BJ (cell line): ENCODE results near the gene UBA5. TPM values are rescaled to one million over a fixed set of nuclear protein-coding genes. Genes with fewer than 3 reads are reported as not detected.

Experiments
- CTCF ChIA-PET: fragments of 350-600 bp; formaldehyde crosslinking; extraction: SDS; loops from one replicate; lab custom pipeline; 2021; ENCODE audit warnings: antibody characterized with exemption, inconsistent platforms; lab: Yijun Ruan, JAX
- POLR2A ChIA-PET: fragments of 300-600 bp; sonication (Branson Sonifier 250); formaldehyde crosslinking; extraction: SDS; loops from one replicate; lab custom pipeline; 2021; ENCODE audit warnings: antibody characterized with exemption; lab: Charles Lee
- DNase-seq: peaks from one replicate; pipeline ENCODE4 v3.0.0-alpha.2; 2011; ENCODE audit warnings: low read depth
- H3K27me3 ChIP-seq: 2 replicates; pipeline ENCODE4 v1.6.0; 2011; ENCODE audit warnings: low read length; ENCODE audit not compliant: control insufficient read depth, insufficient read depth
- H3K36me3 ChIP-seq: 2 replicates; pipeline ENCODE4 v1.5.1; 2011; ENCODE audit warnings: low read length; ENCODE audit not compliant: control insufficient read depth, insufficient read depth
- H3K4me3 ChIP-seq: 2 replicates; pipeline ENCODE4 v1.5.1; 2011; ENCODE audit warnings: low read depth, mild to moderate bottlenecking, control low read depth, low read length
- CTCF ChIP-seq: IDR thresholded peaks from 2 replicates; pipeline ENCODE4 v1.5.1; 2011; ENCODE audit warnings: low read depth, mild to moderate bottlenecking, control low read depth, inconsistent platforms, low read length, moderate library complexity; ENCODE audit not compliant: insufficient read depth
- polyA plus RNA-seq: library from polyadenylated mRNA; depleted of rRNA; stranded (reverse); fragments of >200 nt; gene quantifications from 2 replicates; pipeline ENCODE4 v1.2.3, GENCODE V29; 2011

The UBA5 gene
- polyA plus RNA-seq, 1 experiment: 26.2 TPM

GRCh38 chr3:132695422-132695821 lies 35.3 kb downstream of the UBA5 start:
- CTCF ChIA-PET: interaction anchor here (1.2 kb wide), 1 partner anchor 31 kb away, joined by 3 read pairs; no protein-coding TSS in a partner anchor
- TF ChIP-seq CTCF: no peak
- DNase-seq: no peak
- POLR2A ChIA-PET: no interaction called here
- Histone ChIP-seq H3K36me3 (peaks cover 8% of the 10 kb centered on the region), H3K27me3 (no peaks in the 10 kb centered on the region), H3K4me3 (no peak overlapping the region)

- no peaks in the 10 kb centered on the region for H3K27me3 ChIP-seq
- no peak for TF ChIP-seq CTCF
- DNase-seq: no peak
- CTCF ChIA-PET: interaction anchor here (0.6 kb wide), 1 partner anchor 749 kb away, joined by 7 read pairs; no protein-coding TSS in a partner anchor
- peaks cover 8% of the 10 kb centered on the region for H3K36me3 ChIP-seq
- no peak overlapping the region for H3K4me3 ChIP-seq
- POLR2A ChIA-PET: no interaction called here
Measured at GRCh38 chr3:132703733-132704132, 43.6 kb downstream of the UBA5 start.

GRCh38 chr3:132709761-132710160 lies 49.6 kb downstream of the UBA5 start:
- no peak for DNase-seq

GRCh38 chr3:132710311-132710710 lies 50.2 kb downstream of the UBA5 start:
- POLR2A ChIA-PET: interaction anchor here (0.6 kb wide), 1 partner anchor 111 kb away, joined by 5 read pairs; no protein-coding TSS in a partner anchor
- DNase-seq: no peak
- CTCF ChIA-PET: no interaction called here
- H3K4me3 ChIP-seq: no peak overlapping the region
- TF ChIP-seq CTCF: no peak
- H3K36me3 ChIP-seq: peaks cover 7% of the 10 kb centered on the region; the same call in 1 of the 2 replicates
- H3K27me3 ChIP-seq: no peaks in the 10 kb centered on the region

More at GRCh38 chr3:132709761-132710160, 49.6 kb downstream of the UBA5 start:
- peaks cover 7% of the 10 kb centered on the region; the same call in 1 of the 2 replicates for H3K36me3 ChIP-seq
- ChIA-PET CTCF (no interaction called here), POLR2A (no interaction called here)
- H3K4me3 ChIP-seq: no peak overlapping the region
- no peak for TF ChIP-seq CTCF
- no peaks in the 10 kb centered on the region for H3K27me3 ChIP-seq

GRCh38 chr3:132713977-132714727 lies 54.0 kb downstream of the UBA5 start:
- Histone ChIP-seq H3K4me3 (no peak overlapping the region), H3K36me3 (peaks cover 7% of the 10 kb centered on the region; the same call in 1 of the 2 replicates), H3K27me3 (no peaks in the 10 kb centered on the region)
- CTCF ChIA-PET: interaction anchor here (1.7 kb wide), 1 partner anchor 12 kb away, joined by 3 read pairs; no protein-coding TSS in a partner anchor
- POLR2A ChIA-PET: no interaction called here
- TF ChIP-seq CTCF: no peak
- no peak for DNase-seq
